WTC11 (cell line): ENCODE data around the gene GABRB1. TPM values are rescaled to one million over a fixed set of nuclear protein-coding genes. Genes with fewer than 3 reads are reported as not detected.

Source experiments
- ATAC-seq: fragments of 200-7000 bp; cut with Tn5 transposase; 2 replicates; pipeline ENCODE4 v1.10.0; 2021; ENCODE audit warnings: mild to moderate bottlenecking, moderate library complexity
- CTCF ChIA-PET: fragments of 300-600 bp; sonication (Branson Sonifier 250); formaldehyde crosslinking; loops from one replicate; lab custom pipeline; 2021; ENCODE audit warnings: antibody characterized with exemption; lab: Charles Lee
- POLR2A ChIA-PET: fragments of 350-600 bp; sonication (Branson Sonifier 250); formaldehyde crosslinking; loops from one replicate; lab custom pipeline; 2021; ENCODE audit warnings: antibody characterized with exemption; lab: Charles Lee
- DNase-seq: peaks from one replicate; pipeline ENCODE4 v3.0.0; 2021; ENCODE audit warnings: low spot score
- H3K27ac Mint-ChIP-seq: 2 replicates; pipeline ENCODE4 v1.8.0; 2021; ENCODE audit warnings: mixed read lengths
- H3K27me3 Mint-ChIP-seq: 2 replicates; pipeline ENCODE4 v1.8.0; 2021; ENCODE audit warnings: low read depth, mild to moderate bottlenecking, moderate library complexity, mixed read lengths
- H3K36me3 Mint-ChIP-seq: 2 replicates; pipeline ENCODE4 v1.8.0; 2021; ENCODE audit warnings: mixed read lengths
- H3K4me1 Mint-ChIP-seq: 2 replicates; pipeline ENCODE4 v1.8.0; 2022; ENCODE audit warnings: mixed read lengths
- H3K4me3 Mint-ChIP-seq: 2 replicates; pipeline ENCODE4 v1.8.0; 2021; ENCODE audit warnings: mild to moderate bottlenecking, moderate library complexity, mixed read lengths
- H3K9me3 Mint-ChIP-seq: 2 replicates; pipeline ENCODE4 v1.8.0; 2021; ENCODE audit warnings: mixed read lengths
- CREM ChIP-seq: sonication (generic); formaldehyde crosslinking; IDR thresholded peaks from 2 replicates; pipeline ENCODE4 v1.8.1; 2022; ENCODE audit warnings: mild to moderate bottlenecking, missing genetic modification reagents, moderate library complexity
- IRF2 ChIP-seq: sonication (generic); formaldehyde crosslinking; IDR thresholded peaks from 2 replicates; pipeline ENCODE4 v1.8.0; 2022; ENCODE audit warnings: low read depth, missing genetic modification reagents, borderline replicate concordance
- JAZF1 ChIP-seq: fragments of 250-450 bp; sonication (Bioruptor Pico); IDR thresholded peaks from 2 replicates; pipeline ENCODE4 v1.9.0; 2021; ENCODE audit warnings: moderate library complexity, mild to moderate bottlenecking, inconsistent platforms
- NFATC4 ChIP-seq: fragments of 250-450 bp; sonication (Bioruptor Pico); IDR thresholded peaks from 2 replicates; pipeline ENCODE4 v1.9.0; 2021; ENCODE audit warnings: mild to moderate bottlenecking
- NFE2L1 ChIP-seq: sonication (generic); formaldehyde crosslinking; IDR thresholded peaks from 2 replicates; pipeline ENCODE4 v1.8.1; 2023; ENCODE audit warnings: missing genetic modification reagents
- NR3C1 ChIP-seq: sonication (generic); formaldehyde crosslinking; conservative IDR thresholded peaks from 2 replicates; pipeline ENCODE4 v1.8.1; 2023; ENCODE audit warnings: low read depth, mild to moderate bottlenecking, missing genetic modification reagents
- PRRX2 ChIP-seq: fragments of 250-450 bp; sonication (Bioruptor Pico); IDR thresholded peaks from 2 replicates; pipeline ENCODE4 v1.8.0; 2021; ENCODE audit warnings: mild to moderate bottlenecking
- RORB ChIP-seq: fragments of 250-450 bp; sonication (Bioruptor Pico); IDR thresholded peaks from 2 replicates; pipeline ENCODE4 v1.9.0; 2021; ENCODE audit warnings: mild to moderate bottlenecking
- SOX15 ChIP-seq: fragments of 250-450 bp; sonication (Bioruptor Pico); IDR thresholded peaks from 2 replicates; pipeline ENCODE4 v1.9.0; 2021; ENCODE audit warnings: mild to moderate bottlenecking
- ZNF121 ChIP-seq: sonication (generic); formaldehyde crosslinking; IDR thresholded peaks from 2 replicates; pipeline ENCODE4 v1.8.0; 2023; ENCODE audit warnings: missing genetic modification reagents
- ZNF671 ChIP-seq: fragments of 250-450 bp; sonication (Bioruptor Pico); IDR thresholded peaks from 2 replicates; pipeline ENCODE4 v1.8.0; 2021; ENCODE audit warnings: mild to moderate bottlenecking
- total RNA-seq: library from RNA; stranded (reverse); gene quantifications from 3 replicates; pipeline ENCODE4 v1.2.3, GENCODE V29; 2021
- TF ChIP-seq, protein P1 (sequence below): fragments of 200-600 bp; IDR thresholded peaks from 2 replicates; pipeline ENCODE4 v1.8.0; 2022; ENCODE audit warnings: antibody characterized with exemption
- TF ChIP-seq, protein P2 (sequence below): sonication (generic); formaldehyde crosslinking; IDR thresholded peaks from 2 replicates; pipeline ENCODE4 v1.8.0; 2022; ENCODE audit warnings: missing genetic modification reagents
- TF ChIP-seq, protein P3 (sequence below): fragments of 250-450 bp; sonication (Bioruptor Pico); IDR thresholded peaks from 2 replicates; pipeline ENCODE4 v1.8.0; 2021; ENCODE audit warnings: mild to moderate bottlenecking
- TF ChIP-seq, protein P4 (sequence below): sonication (generic); formaldehyde crosslinking; IDR thresholded peaks from 2 replicates; pipeline ENCODE4 v1.8.1; 2023; ENCODE audit warnings: mild to moderate bottlenecking, missing genetic modification reagents, moderate library complexity
- TF ChIP-seq, protein P5 (sequence below): fragments of 250-450 bp; sonication (Bioruptor Pico); IDR thresholded peaks from 2 replicates; pipeline ENCODE4 v1.9.0; 2021; ENCODE audit warnings: mild to moderate bottlenecking
- TF ChIP-seq, protein P6 (sequence below): fragments of 250-450 bp; sonication (Bioruptor Pico); IDR thresholded peaks from 2 replicates; pipeline ENCODE4 v2.1.2; 2022; ENCODE audit warnings: mild to moderate bottlenecking, moderate library complexity
- TF ChIP-seq, protein P7 (sequence below): sonication (generic); formaldehyde crosslinking; IDR thresholded peaks from 2 replicates; pipeline ENCODE4 v1.8.1; 2022; ENCODE audit warnings: low read depth, mild to moderate bottlenecking, moderate library complexity, missing genetic modification reagents, borderline replicate concordance
- TF ChIP-seq, protein P8 (sequence below): fragments of 250-450 bp; sonication (Bioruptor Pico); IDR thresholded peaks from 2 replicates; pipeline ENCODE4 v1.9.0; 2021; ENCODE audit warnings: mild to moderate bottlenecking, borderline replicate concordance

GABRB1 gene
- total RNA-seq, 1 experiment from 2014 or later: 0.66 TPM

DNA sequence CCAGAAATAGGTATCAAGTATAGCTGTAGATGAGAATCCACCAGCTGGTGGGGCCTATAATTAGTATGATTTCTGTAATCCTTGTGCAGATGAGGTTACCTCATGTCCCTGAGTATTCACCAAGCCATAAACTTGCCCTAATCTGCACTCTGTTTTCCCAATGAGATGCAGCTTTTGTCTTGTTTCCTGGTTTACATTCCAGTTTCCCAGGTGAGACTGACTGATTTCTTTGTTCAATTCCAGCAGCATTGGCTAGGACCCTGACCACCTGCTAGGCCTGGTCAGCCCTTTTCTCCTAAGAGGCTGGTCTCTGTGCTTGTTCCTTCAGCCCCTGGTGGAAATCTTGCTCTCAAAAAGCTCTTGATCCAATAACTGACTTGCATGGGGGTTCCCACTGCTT, 44.6 kb downstream of the GABRB1 start:
- no peak overlapping the region for H3K27ac Mint-ChIP-seq
- H3K36me3 Mint-ChIP-seq: no peaks in the 10 kb centered on the region
- DNase-seq (no peak), ATAC-seq (peak; percentile 73)
- ChIA-PET CTCF (interaction anchor here (0.6 to 0.7 kb wide), 2 partner anchors 47 to 316 kb away, joined by 3 to 4 read pairs; no protein-coding TSS in a partner anchor), POLR2A (no interaction called here)
- no peaks in the 10 kb centered on the region for H3K9me3 Mint-ChIP-seq
- H3K4me3 Mint-ChIP-seq: no peak overlapping the region
- H3K4me1 Mint-ChIP-seq: peaks cover 14% of the 10 kb centered on the region
- H3K27me3 Mint-ChIP-seq: no peaks in the 10 kb centered on the region
- TF ChIP-seq, protein P1, sequence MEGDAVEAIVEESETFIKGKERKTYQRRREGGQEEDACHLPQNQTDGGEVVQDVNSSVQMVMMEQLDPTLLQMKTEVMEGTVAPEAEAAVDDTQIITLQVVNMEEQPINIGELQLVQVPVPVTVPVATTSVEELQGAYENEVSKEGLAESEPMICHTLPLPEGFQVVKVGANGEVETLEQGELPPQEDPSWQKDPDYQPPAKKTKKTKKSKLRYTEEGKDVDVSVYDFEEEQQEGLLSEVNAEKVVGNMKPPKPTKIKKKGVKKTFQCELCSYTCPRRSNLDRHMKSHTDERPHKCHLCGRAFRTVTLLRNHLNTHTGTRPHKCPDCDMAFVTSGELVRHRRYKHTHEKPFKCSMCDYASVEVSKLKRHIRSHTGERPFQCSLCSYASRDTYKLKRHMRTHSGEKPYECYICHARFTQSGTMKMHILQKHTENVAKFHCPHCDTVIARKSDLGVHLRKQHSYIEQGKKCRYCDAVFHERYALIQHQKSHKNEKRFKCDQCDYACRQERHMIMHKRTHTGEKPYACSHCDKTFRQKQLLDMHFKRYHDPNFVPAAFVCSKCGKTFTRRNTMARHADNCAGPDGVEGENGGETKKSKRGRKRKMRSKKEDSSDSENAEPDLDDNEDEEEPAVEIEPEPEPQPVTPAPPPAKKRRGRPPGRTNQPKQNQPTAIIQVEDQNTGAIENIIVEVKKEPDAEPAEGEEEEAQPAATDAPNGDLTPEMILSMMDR: no peak
- TF ChIP-seq NR3C1 (CRISPR knock-in tag) (no peak), SOX15 (CRISPR knock-in tag) (no peak), IRF2 (CRISPR knock-in tag) (no peak), NFE2L1 (no peak), JAZF1 (CRISPR knock-in tag) (no peak), PRRX2 (CRISPR knock-in tag) (no peak), CREM (CRISPR knock-in tag) (no peak), ZNF121 (CRISPR knock-in tag) (no peak), NFATC4 (no peak), RORB (CRISPR knock-in tag) (no peak), ZNF671 (CRISPR knock-in tag) (no peak)
- TF ChIP-seq, protein P2, sequence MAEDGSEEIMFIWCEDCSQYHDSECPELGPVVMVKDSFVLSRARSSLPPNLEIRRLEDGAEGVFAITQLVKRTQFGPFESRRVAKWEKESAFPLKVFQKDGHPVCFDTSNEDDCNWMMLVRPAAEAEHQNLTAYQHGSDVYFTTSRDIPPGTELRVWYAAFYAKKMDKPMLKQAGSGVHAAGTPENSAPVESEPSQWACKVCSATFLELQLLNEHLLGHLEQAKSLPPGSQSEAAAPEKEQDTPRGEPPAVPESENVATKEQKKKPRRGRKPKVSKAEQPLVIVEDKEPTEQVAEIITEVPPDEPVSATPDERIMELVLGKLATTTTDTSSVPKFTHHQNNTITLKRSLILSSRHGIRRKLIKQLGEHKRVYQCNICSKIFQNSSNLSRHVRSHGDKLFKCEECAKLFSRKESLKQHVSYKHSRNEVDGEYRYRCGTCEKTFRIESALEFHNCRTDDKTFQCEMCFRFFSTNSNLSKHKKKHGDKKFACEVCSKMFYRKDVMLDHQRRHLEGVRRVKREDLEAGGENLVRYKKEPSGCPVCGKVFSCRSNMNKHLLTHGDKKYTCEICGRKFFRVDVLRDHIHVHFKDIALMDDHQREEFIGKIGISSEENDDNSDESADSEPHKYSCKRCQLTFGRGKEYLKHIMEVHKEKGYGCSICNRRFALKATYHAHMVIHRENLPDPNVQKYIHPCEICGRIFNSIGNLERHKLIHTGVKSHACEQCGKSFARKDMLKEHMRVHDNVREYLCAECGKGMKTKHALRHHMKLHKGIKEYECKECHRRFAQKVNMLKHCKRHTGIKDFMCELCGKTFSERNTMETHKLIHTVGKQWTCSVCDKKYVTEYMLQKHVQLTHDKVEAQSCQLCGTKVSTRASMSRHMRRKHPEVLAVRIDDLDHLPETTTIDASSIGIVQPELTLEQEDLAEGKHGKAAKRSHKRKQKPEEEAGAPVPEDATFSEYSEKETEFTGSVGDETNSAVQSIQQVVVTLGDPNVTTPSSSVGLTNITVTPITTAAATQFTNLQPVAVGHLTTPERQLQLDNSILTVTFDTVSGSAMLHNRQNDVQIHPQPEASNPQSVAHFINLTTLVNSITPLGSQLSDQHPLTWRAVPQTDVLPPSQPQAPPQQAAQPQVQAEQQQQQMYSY (CRISPR knock-in tag): no peak
- TF ChIP-seq, protein P3, sequence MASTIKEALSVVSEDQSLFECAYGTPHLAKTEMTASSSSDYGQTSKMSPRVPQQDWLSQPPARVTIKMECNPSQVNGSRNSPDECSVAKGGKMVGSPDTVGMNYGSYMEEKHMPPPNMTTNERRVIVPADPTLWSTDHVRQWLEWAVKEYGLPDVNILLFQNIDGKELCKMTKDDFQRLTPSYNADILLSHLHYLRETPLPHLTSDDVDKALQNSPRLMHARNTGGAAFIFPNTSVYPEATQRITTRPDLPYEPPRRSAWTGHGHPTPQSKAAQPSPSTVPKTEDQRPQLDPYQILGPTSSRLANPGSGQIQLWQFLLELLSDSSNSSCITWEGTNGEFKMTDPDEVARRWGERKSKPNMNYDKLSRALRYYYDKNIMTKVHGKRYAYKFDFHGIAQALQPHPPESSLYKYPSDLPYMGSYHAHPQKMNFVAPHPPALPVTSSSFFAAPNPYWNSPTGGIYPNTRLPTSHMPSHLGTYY: no peak
- TF ChIP-seq, protein P4, sequence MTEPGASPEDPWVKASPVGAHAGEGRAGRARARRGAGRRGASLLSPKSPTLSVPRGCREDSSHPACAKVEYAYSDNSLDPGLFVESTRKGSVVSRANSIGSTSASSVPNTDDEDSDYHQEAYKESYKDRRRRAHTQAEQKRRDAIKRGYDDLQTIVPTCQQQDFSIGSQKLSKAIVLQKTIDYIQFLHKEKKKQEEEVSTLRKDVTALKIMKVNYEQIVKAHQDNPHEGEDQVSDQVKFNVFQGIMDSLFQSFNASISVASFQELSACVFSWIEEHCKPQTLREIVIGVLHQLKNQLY (CRISPR knock-in tag): no peak
- TF ChIP-seq, protein P5, sequence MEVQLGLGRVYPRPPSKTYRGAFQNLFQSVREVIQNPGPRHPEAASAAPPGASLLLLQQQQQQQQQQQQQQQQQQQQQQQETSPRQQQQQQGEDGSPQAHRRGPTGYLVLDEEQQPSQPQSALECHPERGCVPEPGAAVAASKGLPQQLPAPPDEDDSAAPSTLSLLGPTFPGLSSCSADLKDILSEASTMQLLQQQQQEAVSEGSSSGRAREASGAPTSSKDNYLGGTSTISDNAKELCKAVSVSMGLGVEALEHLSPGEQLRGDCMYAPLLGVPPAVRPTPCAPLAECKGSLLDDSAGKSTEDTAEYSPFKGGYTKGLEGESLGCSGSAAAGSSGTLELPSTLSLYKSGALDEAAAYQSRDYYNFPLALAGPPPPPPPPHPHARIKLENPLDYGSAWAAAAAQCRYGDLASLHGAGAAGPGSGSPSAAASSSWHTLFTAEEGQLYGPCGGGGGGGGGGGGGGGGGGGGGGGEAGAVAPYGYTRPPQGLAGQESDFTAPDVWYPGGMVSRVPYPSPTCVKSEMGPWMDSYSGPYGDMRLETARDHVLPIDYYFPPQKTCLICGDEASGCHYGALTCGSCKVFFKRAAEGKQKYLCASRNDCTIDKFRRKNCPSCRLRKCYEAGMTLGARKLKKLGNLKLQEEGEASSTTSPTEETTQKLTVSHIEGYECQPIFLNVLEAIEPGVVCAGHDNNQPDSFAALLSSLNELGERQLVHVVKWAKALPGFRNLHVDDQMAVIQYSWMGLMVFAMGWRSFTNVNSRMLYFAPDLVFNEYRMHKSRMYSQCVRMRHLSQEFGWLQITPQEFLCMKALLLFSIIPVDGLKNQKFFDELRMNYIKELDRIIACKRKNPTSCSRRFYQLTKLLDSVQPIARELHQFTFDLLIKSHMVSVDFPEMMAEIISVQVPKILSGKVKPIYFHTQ (CRISPR knock-in tag): no peak
- TF ChIP-seq, protein P6, sequence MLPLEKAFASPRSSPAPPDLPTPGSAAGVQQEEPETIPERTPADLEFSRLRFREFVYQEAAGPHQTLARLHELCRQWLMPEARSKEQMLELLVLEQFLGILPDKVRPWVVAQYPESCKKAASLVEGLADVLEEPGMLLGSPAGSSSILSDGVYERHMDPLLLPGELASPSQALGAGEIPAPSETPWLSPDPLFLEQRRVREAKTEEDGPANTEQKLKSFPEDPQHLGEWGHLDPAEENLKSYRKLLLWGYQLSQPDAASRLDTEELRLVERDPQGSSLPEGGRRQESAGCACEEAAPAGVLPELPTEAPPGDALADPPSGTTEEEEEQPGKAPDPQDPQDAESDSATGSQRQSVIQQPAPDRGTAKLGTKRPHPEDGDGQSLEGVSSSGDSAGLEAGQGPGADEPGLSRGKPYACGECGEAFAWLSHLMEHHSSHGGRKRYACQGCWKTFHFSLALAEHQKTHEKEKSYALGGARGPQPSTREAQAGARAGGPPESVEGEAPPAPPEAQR (CRISPR knock-in tag): no peak
- TF ChIP-seq, protein P7, sequence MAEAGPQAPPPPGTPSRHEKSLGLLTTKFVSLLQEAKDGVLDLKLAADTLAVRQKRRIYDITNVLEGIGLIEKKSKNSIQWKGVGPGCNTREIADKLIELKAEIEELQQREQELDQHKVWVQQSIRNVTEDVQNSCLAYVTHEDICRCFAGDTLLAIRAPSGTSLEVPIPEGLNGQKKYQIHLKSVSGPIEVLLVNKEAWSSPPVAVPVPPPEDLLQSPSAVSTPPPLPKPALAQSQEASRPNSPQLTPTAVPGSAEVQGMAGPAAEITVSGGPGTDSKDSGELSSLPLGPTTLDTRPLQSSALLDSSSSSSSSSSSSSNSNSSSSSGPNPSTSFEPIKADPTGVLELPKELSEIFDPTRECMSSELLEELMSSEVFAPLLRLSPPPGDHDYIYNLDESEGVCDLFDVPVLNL: no peak
- TF ChIP-seq, protein P8, sequence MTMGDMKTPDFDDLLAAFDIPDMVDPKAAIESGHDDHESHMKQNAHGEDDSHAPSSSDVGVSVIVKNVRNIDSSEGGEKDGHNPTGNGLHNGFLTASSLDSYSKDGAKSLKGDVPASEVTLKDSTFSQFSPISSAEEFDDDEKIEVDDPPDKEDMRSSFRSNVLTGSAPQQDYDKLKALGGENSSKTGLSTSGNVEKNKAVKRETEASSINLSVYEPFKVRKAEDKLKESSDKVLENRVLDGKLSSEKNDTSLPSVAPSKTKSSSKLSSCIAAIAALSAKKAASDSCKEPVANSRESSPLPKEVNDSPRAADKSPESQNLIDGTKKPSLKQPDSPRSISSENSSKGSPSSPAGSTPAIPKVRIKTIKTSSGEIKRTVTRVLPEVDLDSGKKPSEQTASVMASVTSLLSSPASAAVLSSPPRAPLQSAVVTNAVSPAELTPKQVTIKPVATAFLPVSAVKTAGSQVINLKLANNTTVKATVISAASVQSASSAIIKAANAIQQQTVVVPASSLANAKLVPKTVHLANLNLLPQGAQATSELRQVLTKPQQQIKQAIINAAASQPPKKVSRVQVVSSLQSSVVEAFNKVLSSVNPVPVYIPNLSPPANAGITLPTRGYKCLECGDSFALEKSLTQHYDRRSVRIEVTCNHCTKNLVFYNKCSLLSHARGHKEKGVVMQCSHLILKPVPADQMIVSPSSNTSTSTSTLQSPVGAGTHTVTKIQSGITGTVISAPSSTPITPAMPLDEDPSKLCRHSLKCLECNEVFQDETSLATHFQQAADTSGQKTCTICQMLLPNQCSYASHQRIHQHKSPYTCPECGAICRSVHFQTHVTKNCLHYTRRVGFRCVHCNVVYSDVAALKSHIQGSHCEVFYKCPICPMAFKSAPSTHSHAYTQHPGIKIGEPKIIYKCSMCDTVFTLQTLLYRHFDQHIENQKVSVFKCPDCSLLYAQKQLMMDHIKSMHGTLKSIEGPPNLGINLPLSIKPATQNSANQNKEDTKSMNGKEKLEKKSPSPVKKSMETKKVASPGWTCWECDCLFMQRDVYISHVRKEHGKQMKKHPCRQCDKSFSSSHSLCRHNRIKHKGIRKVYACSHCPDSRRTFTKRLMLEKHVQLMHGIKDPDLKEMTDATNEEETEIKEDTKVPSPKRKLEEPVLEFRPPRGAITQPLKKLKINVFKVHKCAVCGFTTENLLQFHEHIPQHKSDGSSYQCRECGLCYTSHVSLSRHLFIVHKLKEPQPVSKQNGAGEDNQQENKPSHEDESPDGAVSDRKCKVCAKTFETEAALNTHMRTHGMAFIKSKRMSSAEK (CRISPR knock-in tag): no peak
- TF ChIP-seq, all 79 proteins: peak for 0
